Heart left ventricle (tissue), 13 donors: ENCODE data around the gene LCK.

ENCODE experiments used
- POLR2A ChIP-seq, 2 donors: fragments of 450-650 bp; IDR thresholded peaks; one replicate each; pipeline ENCODE4 v1.6.1; 2017; ENCODE audit warnings: antibody characterized with exemption in 2 of 2, mild to moderate bottlenecking in 2 of 2, moderate library complexity in 2 of 2
- TF ChIP-seq, protein P1 (sequence below), 12 donors: fragments of 200-600 bp; sonication (generic) in 4 of 12; IDR thresholded peaks; one replicate each; pipeline versions ENCODE4 v1.5.0 to v1.8.0; 2018 to 2022; ENCODE audit warnings: antibody characterized with exemption in 12 of 12, mild to moderate bottlenecking in 5 of 12
- donor health status: ischemic (EF 13 %, LVEDD 7.1; RV severe dilation, severe dysfunction).
- donor health status: DM: no; HTN: yes; CAD: no.
- donor health status: DM: no; HTN: no; CAD: no.
- donor health status: ischemic (EF 25% LVEDD 6.9; RV normal size, moderate dysfunction).
- donor health status: ischemic (EF 25% LVEDD 5.7; RV mildly dilated, moderate dysfunction).
- donor health status: ischemic (EF 35%, LVEDD 5.7; RV mildly dilated, moderate dysfunction).
- donor health status: nonischemic (EF 11% LVEDD 7.7; RV severe dilation, severe dysfunction).
- donor health status: DM: yes; HTN: yes; CAD: no.
- donor health status: PGD.
- donor health status: ischemic (EF 29% LVEDD 5.4; RV normal size, mild dysfunction).
- donor health status: nonischemic (EF 23%, LVEDD 6.1; RV moderate dilation, normal function).

DNA sequence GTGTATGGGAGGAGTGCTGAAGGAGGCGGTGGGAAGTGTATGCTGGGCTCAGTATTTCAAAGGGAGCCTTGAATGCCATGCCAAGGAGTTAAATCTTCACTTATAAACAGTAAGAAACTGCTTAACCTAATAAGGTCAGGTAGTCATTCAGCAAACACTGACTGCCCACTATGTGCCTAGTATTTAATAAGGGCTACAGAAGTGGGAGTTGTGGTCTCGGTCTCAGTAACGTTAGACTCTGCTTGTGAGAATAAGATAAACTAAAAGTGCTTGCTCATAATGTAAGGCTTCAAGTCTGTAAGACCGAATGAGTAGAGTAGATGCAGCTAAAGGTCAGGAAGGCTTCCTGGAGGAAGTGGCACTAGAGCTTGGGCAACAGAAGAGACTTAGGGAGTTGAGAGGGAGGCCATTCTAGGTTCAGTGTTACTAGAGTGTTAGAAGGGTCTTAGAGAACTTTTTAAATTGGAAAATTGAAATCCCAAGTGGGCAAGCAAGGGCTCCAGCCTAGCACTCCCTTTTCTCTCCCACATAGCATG lies 78.9 kb downstream of the LCK start:
- TF ChIP-seq, protein P1, sequence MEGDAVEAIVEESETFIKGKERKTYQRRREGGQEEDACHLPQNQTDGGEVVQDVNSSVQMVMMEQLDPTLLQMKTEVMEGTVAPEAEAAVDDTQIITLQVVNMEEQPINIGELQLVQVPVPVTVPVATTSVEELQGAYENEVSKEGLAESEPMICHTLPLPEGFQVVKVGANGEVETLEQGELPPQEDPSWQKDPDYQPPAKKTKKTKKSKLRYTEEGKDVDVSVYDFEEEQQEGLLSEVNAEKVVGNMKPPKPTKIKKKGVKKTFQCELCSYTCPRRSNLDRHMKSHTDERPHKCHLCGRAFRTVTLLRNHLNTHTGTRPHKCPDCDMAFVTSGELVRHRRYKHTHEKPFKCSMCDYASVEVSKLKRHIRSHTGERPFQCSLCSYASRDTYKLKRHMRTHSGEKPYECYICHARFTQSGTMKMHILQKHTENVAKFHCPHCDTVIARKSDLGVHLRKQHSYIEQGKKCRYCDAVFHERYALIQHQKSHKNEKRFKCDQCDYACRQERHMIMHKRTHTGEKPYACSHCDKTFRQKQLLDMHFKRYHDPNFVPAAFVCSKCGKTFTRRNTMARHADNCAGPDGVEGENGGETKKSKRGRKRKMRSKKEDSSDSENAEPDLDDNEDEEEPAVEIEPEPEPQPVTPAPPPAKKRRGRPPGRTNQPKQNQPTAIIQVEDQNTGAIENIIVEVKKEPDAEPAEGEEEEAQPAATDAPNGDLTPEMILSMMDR (IDR thresholded peaks at IDR 0.05), result no peak
- TF ChIP-seq POLR2A (IDR thresholded peaks at IDR 0.05), result no peak
